ENCODE data around the gene RHBDL3. TPM values are rescaled to one million over a fixed set of nuclear protein-coding genes. Genes with fewer than 3 reads are reported as not detected.

The RHBDL3 gene
- polyA plus RNA-seq, 1 donor from 2014 or later = 0.25 TPM

DNA sequence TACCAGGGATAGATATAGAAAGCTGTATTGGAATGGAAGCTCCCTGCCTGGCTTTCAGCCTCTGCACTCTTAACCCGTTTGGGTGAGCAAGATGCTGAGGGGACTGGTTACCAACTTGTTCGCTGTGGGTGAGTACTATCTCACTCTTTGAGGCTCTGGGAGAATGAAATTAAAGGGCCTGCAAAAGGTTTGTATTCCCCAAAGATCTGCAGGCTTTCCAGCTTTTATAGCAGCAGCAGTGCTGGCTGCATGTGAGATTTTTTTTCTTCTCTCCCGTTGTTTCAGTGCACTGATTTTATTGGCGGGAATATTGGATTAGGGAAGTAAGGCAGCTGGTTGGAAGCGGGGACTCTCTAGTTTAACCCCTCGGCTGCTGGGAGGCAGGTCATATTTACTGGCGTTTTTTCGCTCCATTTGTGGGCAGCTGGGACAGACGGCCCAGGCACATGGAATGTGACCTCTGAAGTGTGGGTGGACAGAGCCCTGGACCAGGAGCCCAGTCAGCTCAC lies 45.5 kb downstream of the RHBDL3 start:
- Histone ChIP-seq H3K4me3 (ENCODE audit: low read length) (peak overlapping the region; percentile 53), H3K36me3 (ENCODE audit: insufficient read depth, low read length) (no peaks in the 10 kb centered on the region), H3K9me3 (ENCODE audit: low read length) (no peaks in the 10 kb centered on the region), H4K20me1 (ENCODE audit: insufficient read depth) (no peaks in the 10 kb centered on the region), H3K27ac (ENCODE audit: low read length) (peak overlapping the region; percentile 21), H3K9ac (ENCODE audit: low read length) (peak overlapping the region; percentile 16), H3K4me2 (ENCODE audit: low read length) (peak overlapping the region; percentile 54), H3K9me2 (ENCODE audit: insufficient read depth, low read length) (no peaks in the 10 kb centered on the region), H3K27me3 (ENCODE audit: insufficient read depth, low read depth, low read length) (no peaks in the 10 kb centered on the region), H2AFZ (ENCODE audit: low read depth, low read length) (no peak overlapping the region), H3F3A (ENCODE audit: insufficient read depth, low read length, poor library complexity, severe bottlenecking) (no peaks in the 10 kb centered on the region), H3K79me2 (replicated peaks; ENCODE audit: insufficient read depth, low read length) (no peaks in the 10 kb centered on the region)
- no peak for TF ChIP-seq SMC3 (conservative IDR thresholded peaks at IDR 0.05; ENCODE audit: poor library complexity)
- TF ChIP-seq REST (IDR thresholded peaks at IDR 0.05; ENCODE audit: borderline replicate concordance) = peak; percentile 40
- TF ChIP-seq RAD21 (conservative IDR thresholded peaks at IDR 0.05) = no peak
- no peak for TF ChIP-seq TAF1 (IDR thresholded peaks at IDR 0.05; ENCODE audit: low read depth)
- TF ChIP-seq MXI1 (conservative IDR thresholded peaks at IDR 0.05; ENCODE audit: poor library complexity, severe bottlenecking) = no peak
- TF ChIP-seq POLR2AphosphoS5 (IDR thresholded peaks at IDR 0.05) = no peak
- no peak for TF ChIP-seq EP300 (conservative IDR thresholded peaks at IDR 0.05; ENCODE audit: poor library complexity, severe bottlenecking)

- Histone ChIP-seq H3K79me2 (replicated peaks; ENCODE audit: insufficient read depth, low read length) (no peaks in the 10 kb centered on the region), H2AFZ (ENCODE audit: low read depth, low read length) (no peak overlapping the region), H3K9me3 (ENCODE audit: low read length) (no peaks in the 10 kb centered on the region), H3F3A (ENCODE audit: insufficient read depth, low read length, poor library complexity, severe bottlenecking) (no peaks in the 10 kb centered on the region), H3K9me2 (ENCODE audit: insufficient read depth, low read length) (no peaks in the 10 kb centered on the region), H4K20me1 (ENCODE audit: insufficient read depth) (no peaks in the 10 kb centered on the region), H3K36me3 (ENCODE audit: insufficient read depth, low read length) (no peaks in the 10 kb centered on the region), H3K4me2 (ENCODE audit: low read length) (no peak overlapping the region), H3K4me3 (ENCODE audit: low read length) (no peak overlapping the region), H3K27me3 (ENCODE audit: insufficient read depth, low read depth, low read length) (no peaks in the 10 kb centered on the region), H3K9ac (ENCODE audit: low read length) (no peak overlapping the region), H3K27ac (ENCODE audit: low read length) (no peak overlapping the region)
- TF ChIP-seq TAF1 (IDR thresholded peaks at IDR 0.05; ENCODE audit: low read depth) = no peak
- TF ChIP-seq REST (IDR thresholded peaks at IDR 0.05; ENCODE audit: borderline replicate concordance) = no peak
- no peak for TF ChIP-seq MXI1 (conservative IDR thresholded peaks at IDR 0.05; ENCODE audit: poor library complexity, severe bottlenecking)
- TF ChIP-seq SMC3 (conservative IDR thresholded peaks at IDR 0.05; ENCODE audit: poor library complexity) = no peak
- no peak for TF ChIP-seq POLR2AphosphoS5 (IDR thresholded peaks at IDR 0.05)
- TF ChIP-seq EP300 (conservative IDR thresholded peaks at IDR 0.05; ENCODE audit: poor library complexity, severe bottlenecking) = no peak
- TF ChIP-seq RAD21 (conservative IDR thresholded peaks at IDR 0.05) = no peak
- no peak for TF ChIP-seq CTCF (IDR thresholded peaks at IDR 0.05; ENCODE audit: poor library complexity, severe bottlenecking)
- TF ChIP-seq EZH2 (IDR thresholded peaks at IDR 0.05; ENCODE audit: borderline replicate concordance, insufficient read depth, low read length, poor library complexity, severe bottlenecking) = no peak
These were observed 49.0 kb downstream of the RHBDL3 start for GRCh38 chr17:32314636-32315035.
